ENCODE results near the gene MAP1B.

GRCh38 chr5:72223371-72223770, 116.1 kb downstream of the MAP1B start:
- TF ChIP-seq TARDBP (IDR thresholded peaks at IDR 0.05) (no peak), ZNF384 (IDR thresholded peaks at IDR 0.05) (no peak), FOXM1 (IDR thresholded peaks at IDR 0.05; ENCODE audit: borderline replicate concordance) (no peak), SUZ12 (IDR thresholded peaks at IDR 0.05) (no peak)
